D721Med (cell line): ENCODE results near the gene EYA4.

ENCODE experiments used
- DNase-seq: peaks from one replicate; pipeline ENCODE4 v3.0.0; 2011; ENCODE audit warnings: low spot score; ENCODE audit not compliant: insufficient read length
- FAIRE-seq: peaks from 2 replicates; lab custom pipeline; 2011; peaks lifted over from hg19 to GRCh38; lab: Jason Lieb, UNC
- CTCF ChIP-seq: IDR thresholded peaks from 2 replicates; pipeline ENCODE4 v1.5.1; 2012; ENCODE audit warnings: mild to moderate bottlenecking, control low read depth; ENCODE audit not compliant: insufficient read depth; ENCODE audit errors: missing control alignments

The EYA4 gene

GRCh38 chr6:133376743-133377142 lies 135.6 kb downstream of the EYA4 start:
- FAIRE-seq (no peak), DNase-seq (no peak)
- no peak for TF ChIP-seq CTCF

- no peak for TF ChIP-seq CTCF
- no peak for DNase-seq
- FAIRE-seq: no peak
Observed at GRCh38 chr6:133377219-133377618, 136.1 kb downstream of the EYA4 start.

GRCh38 chr6:133380047-133380446 lies 138.9 kb downstream of the EYA4 start:
- DNase-seq: no peak
- no peak for TF ChIP-seq CTCF
- FAIRE-seq: no peak

GRCh38 chr6:133380723-133381122 lies 139.6 kb downstream of the EYA4 start:
- FAIRE-seq: no peak
- no peak for TF ChIP-seq CTCF
- DNase-seq: no peak

GRCh38 chr6:133388731-133389130 lies 147.6 kb downstream of the EYA4 start:
- FAIRE-seq (no peak), DNase-seq (no peak)

GRCh38 chr6:133390168-133390567 lies 149.0 kb downstream of the EYA4 start:
- no peak for FAIRE-seq
- no peak for TF ChIP-seq CTCF

More at GRCh38 chr6:133388731-133389130, 147.6 kb downstream of the EYA4 start:
- no peak for TF ChIP-seq CTCF

GRCh38 chr6:133392015-133392414 lies 150.9 kb downstream of the EYA4 start:
- DNase-seq (no peak), FAIRE-seq (no peak)
- TF ChIP-seq CTCF: no peak

More at GRCh38 chr6:133390168-133390567, 149.0 kb downstream of the EYA4 start:
- DNase-seq: no peak
